ENCODE measurements around the gene ITPR1.

Gene ITPR1

DNA sequence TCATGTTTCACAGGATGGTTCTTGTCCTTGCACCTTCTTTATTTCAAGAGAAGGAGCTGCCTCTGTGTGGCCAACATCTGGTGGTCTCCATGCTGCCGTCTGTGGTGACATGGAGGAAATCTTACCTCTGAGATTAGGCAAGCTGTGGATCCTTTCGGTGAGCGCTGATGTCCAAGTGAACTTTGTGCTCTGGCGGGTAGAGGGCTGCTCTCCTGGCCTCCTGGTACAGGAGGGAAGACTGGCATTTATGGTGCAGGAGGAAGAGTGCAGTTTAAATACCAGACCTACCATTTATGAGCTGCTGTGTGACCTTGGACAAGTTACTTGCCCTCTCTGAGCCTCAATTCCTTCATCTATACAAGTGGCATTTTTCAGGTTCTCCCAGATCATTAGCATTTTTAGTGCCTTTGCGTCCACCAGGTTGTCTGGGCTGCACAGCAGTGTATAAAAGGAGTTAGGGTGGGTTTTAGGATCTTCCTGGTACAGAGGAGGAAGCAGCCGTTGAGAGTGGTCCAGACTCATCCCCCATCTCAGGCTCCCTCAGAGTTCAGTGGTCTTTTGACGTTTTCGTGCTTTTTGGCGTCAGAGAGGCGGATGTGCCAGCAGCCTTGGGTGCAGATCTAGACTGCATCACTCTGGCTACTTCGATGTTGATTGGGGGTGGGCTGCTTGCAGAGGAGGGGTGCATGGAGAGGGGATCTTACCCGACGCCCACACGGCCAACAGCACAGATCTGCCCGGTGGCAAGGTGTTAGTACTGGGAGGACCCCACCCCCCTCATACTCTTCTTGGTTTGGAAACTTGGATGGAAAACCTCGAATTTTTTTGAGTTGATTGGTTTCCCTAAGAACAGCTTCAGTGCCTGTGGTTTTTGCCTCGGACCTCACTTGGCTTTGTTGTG, 162.2 kb downstream of the ITPR1 start:
- DNase-seq = no peak

- no peak for DNase-seq
These were observed 162.9 kb downstream of the ITPR1 start for GRCh38 chr3:4656059-4656458.

GRCh38 chr3:4656626-4657328, 163.6 kb downstream of the ITPR1 start:
- DNase-seq = no peak

DNA sequence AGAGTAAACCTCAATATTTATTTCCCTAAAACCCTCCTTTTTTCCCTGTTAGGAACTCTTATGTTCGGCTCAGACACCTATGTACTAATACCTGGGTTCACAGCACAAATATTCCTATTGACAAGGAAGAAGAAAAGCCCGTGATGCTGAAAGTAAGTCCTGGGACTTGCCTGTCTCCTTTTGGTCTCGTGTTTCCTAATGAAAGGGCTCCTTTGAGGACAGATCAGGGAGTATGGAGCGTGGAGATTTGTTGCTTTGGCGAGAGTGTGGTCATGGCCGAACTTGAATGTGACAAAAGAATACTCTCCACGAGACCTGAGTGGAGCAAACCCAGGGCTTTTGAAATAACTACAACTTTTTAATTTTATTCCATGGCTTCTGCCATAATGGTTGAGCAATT, 167.8 kb downstream of the ITPR1 start:
- no peak for DNase-seq

- no peak for DNase-seq
These were observed 171.3 kb downstream of the ITPR1 start for GRCh38 chr3:4664412-4664811.

- no peak for DNase-seq
These were observed 172.0 kb downstream of the ITPR1 start for GRCh38 chr3:4665197-4665596.

DNA sequence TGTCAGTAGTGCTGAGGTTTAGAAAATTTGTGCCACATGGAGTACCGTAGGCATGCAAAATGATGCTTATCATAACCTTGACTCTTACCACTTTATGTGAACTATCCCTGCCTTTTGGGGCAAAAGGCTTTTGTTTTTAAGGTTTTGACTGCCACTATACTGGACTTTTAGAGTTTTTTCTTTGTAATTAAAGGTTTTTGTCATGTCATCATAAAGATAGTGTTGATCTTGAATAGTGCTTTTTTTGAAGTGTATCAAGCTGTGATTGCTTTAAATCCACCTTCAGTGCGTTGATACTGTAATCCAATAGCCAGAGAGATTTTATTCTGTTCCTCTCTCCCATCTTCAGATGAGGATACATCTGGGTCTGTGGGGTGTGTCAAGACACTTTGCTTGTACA, 172.9 kb downstream of the ITPR1 start:
- no peak for DNase-seq

- DNase-seq = no peak
These were observed 177.2 kb downstream of the ITPR1 start for GRCh38 chr3:4670352-4670751.

DNA sequence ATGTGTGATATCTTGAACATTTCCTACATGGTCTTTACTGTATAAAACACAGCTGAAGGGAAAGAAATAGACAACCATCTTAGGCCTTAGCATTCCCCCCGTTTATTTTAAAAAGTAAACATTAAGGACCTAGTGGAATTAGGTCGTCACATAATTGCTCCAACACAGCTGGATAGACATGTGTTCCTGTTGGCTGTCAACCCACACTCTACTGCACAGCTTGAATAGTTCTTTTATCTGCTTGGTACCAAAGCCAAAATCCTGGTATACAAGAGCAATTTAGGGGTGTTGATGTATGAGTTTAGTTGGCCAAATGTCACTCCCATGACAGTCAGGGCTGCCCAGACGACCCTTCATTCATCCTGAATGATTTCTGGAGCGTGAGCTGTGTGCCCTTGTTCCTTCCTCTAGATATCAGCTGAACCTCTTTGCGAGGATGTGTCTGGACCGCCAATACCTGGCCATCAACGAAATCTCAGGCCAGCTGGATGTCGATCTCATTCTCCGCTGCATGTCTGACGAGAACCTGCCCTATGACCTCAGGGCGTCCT, 179.7 kb downstream of the ITPR1 start:
- DNase-seq = no peak

DNA sequence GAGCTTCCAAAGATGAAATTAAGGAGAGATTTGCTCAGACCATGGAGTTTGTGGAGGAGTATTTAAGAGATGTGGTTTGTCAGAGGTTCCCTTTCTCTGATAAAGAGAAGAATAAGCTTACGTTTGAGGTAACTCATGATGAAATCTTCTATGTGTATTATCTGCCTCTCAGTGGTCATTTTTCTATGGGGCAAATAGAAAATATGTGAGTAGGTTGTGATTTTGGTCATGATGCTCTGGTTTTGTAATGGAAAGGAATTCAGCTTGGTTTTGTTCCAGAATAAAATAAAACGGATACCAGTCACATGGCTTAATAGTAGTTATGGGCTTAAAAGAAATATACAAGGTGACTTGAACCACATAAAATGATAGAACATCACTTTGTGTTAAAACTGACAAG, 181.1 kb downstream of the ITPR1 start:
- no peak for DNase-seq

DNA sequence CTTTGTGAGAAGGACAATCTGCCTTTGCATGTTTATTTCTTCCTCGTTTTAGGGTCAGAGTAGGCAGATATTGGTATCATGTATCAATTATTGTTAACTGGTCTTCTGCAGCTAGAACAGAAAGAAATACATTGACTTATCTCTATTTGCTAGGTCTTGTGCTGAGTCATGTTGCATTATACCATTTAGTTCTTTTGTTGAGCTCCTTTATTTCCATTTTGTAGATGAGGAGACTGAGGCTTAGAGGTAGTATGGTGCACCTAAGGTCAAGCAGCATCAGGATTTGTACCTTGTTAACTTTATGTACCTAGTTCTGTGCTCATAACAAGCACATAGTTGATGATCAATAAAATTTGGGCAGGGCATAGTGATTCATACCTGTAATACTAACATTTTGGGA, 182.6 kb downstream of the ITPR1 start:
- DNase-seq = no peak

- no peak for DNase-seq
These were observed 185.2 kb downstream of the ITPR1 start for GRCh38 chr3:4678320-4678719.

DNA sequence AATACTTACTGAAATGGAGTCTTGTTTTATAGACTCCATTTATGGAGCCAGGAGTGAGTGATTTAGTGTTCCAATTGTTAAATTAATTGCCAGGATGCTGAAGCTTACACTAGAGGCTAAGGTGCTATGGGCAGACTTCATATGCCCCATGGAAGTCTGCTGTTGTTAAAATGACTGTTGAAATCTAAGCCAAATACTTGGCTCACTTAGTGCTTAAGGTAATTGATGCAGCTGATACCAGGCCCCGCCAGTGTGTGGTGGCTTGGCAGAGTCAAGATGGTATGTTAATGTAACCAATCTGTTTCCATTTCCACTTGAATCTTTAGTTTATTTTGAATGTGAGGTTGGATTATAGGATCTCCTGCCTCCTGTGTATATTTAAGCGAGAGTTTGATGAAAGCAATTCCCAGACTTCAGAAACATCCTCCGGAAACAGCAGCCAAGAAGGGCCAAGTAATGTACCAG, 187.1 kb downstream of the ITPR1 start:
- no peak for DNase-seq

- no peak for DNase-seq
These were observed 187.7 kb downstream of the ITPR1 start for GRCh38 chr3:4680871-4681300.

DNA sequence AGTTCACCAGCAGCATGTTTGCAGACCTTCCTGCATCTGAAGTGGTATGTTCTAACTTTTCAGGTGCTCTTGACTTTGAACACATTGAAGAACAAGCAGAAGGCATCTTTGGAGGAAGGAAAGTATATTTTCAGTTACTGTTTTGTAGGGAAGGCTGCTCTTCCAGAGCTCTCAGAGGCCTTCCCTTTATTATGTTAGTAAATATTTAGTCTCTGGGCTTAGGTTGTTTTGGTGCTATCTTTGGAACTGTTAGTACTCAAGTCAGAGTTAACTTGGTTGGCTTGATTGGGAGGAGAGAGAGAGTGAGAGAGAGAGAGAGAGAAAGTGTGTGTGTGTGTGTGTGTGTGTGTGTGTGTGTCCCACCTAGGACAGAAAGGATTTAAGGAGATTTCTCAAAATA, 188.2 kb downstream of the ITPR1 start:
- no peak for DNase-seq

DNA sequence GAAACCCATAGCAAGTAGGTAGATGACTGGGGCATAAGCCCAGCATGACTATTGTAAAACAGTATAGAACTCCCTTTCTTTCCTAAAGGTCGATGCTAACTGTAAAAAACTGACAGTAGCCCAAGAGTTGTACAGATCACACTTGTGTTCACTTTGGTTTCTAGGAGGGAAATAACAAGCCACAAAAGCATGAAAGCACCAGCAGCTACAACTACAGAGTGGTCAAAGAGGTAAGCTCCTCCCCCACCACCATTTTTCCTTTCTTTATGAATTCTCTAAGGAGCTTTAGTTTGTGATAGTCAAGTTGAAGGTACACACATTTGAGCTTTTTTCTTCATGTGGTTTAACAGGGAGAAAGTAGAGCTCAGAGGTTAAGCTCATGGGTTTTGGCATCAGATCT, 191.0 kb downstream of the ITPR1 start:
- DNase-seq = no peak

DNA sequence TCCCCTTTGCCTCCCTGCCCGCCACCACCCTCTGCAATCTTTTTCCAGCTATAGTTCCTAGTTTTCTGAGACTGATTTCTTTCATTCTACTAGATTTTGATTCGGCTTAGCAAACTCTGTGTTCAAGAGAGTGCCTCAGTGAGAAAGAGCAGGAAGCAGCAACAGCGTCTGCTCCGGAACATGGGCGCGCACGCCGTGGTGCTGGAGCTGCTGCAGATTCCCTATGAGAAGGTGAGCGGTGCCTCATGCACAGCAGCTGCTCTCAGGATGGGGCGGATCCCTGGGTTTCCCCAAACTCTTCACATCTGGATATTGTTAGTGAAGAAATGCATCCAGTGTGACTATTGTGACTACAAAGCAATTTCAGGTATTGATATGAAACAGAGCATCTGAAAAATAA, 191.8 kb downstream of the ITPR1 start:
- DNase-seq = no peak

DNA sequence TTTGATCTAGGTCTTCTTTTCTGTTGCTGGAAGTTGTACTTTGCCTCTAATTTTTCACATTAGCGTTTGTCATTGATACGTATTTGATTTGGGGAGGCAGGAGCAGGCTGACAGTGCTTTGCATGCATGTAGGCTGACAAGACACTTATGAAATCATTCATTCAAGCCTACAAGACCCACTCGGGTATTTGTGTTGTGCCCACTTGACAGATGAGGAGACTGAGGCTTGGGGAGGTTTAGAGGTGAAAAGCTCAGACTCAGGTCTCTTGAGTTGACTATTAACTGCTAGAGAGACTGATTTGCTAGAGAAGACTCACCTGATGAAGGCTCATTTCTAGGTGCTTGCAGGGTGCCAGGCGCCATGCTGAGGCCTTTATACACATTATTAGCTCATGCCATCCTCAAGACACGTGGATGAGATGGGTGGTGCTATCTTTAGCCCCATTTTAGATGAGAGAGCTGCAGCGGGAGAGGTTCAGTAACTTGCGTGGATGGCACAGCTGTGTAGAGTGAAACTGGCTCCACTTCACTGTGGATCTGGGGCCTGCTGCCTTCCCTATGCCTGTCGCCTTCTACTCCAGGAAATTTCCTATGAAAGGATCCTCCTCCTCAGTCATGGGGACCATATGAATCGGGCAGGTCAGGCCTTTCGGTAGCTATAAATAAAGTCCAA, 192.7 kb downstream of the ITPR1 start:
- no peak for DNase-seq

DNA sequence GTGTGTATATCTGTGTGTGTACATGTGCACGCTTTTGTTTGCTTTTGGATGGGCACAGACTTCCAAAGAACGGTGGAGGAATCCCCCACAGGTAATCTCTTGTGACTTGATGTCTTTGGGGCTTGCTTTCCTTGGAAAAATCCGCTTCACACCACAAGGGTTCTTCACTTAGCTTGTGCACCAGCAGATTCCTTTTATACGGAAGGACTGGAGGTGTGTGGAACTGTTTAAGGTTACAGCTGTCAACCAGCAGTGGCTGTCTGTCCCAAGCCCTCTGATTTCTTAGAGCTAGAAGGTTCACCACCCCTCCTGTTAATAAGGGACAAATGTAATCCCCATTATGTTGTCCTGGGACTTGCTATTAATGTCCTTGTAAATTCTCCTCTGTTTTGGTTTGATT, 193.5 kb downstream of the ITPR1 start:
- no peak for DNase-seq

GRCh38 chr3:4687167-4687566, 194.0 kb downstream of the ITPR1 start:
- DNase-seq = no peak

GRCh38 chr3:4687596-4687995, 194.4 kb downstream of the ITPR1 start:
- DNase-seq = no peak

DNA sequence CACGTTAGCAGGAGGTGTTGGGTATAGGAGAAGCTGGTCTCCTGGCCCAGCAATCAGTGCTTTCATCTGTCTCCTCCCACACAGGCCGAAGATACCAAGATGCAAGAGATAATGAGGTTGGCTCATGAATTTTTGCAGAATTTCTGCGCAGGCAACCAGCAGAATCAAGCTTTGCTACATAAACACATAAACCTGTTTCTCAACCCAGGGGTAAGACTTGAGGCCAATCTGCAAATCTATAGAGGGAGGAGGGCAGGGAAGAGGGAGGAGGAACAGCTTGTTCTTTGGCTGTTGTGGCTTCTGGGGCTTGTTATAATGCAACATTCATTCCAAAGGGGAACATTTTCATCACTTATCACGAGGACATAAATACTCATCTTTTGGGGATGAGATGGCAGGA, 195.3 kb downstream of the ITPR1 start:
- DNase-seq = no peak

GRCh38 chr3:4689021-4689420, 195.9 kb downstream of the ITPR1 start:
- DNase-seq = no peak
